ENCODE results near the gene ZNF396. TPM values are rescaled to one million over a fixed set of nuclear protein-coding genes. Genes with fewer than 3 reads are reported as not detected.

Gene ZNF396
- total and polyA plus RNA-seq, 9 of the 15 experiments (the other 6 are each of a cell fraction or from before 2014, with no cell fraction given): 0.73 to 2.3 (median 1.9) TPM

GRCh38 chr18:35343936-35344735 is 33.0 kb downstream of the ZNF396 start, which contains the start of gene ZNF24 (continued):
- TF ChIP-seq CHD7 (IDR thresholded peaks at IDR 0.05; ENCODE audit: low read depth, low read length) (no peak), ATF3 (IDR thresholded peaks at IDR 0.05) (no peak), ATF3 (CRISPR knock-in tag; conservative IDR thresholded peaks at IDR 0.05) (no peak), NCOA4 (IDR thresholded peaks at IDR 0.05; ENCODE audit: partially characterized antibody) (no peak), ZNF197 (CRISPR knock-in tag; IDR thresholded peaks at IDR 0.05; ENCODE audit: low read depth) (peak; percentile 66; the same call in 1 of the 2 replicates), BRD4 (IDR thresholded peaks at IDR 0.05) (peak; percentile 96), ZBTB8A (IDR thresholded peaks at IDR 0.05; ENCODE audit: partially characterized antibody) (no peak), MTA3 (IDR thresholded peaks at IDR 0.05; ENCODE audit: borderline replicate concordance) (peak; percentile 52; the same call in 1 of the 2 replicates), E4F1 (CRISPR knock-in tag; IDR thresholded peaks at IDR 0.05; ENCODE audit: borderline replicate concordance) (no peak), SIRT6 (IDR thresholded peaks at IDR 0.05; ENCODE audit: low read depth, low read length) (no peak), HMGN3 (IDR thresholded peaks at IDR 0.05; ENCODE audit: borderline replicate concordance, extremely low read depth, insufficient read length, low read depth, low read length) (peak; percentile 76)

All from K562 (cell line).